HepG2 (cell line): Measurements from ENCODE around the gene ARPC3. TPM values are rescaled to one million over a fixed set of nuclear protein-coding genes. Genes with fewer than 3 reads are reported as not detected.

Source experiments
- CBX2 ChIP-seq, 2 experiments: fragments of 200-600 bp in 1 of 2; sonication (generic); formaldehyde crosslinking in 1 of 2; IDR thresholded peaks; 2 replicates each; pipeline versions ENCODE4 v1.7.0 to v1.8.1; 2018 to 2022; ENCODE audit warnings: low read depth in 2 of 2, low read length in 1 of 2, mild to moderate bottlenecking in 1 of 2, missing genetic modification reagents in 1 of 2
- FOXK2 ChIP-seq: fragments of 450-650 bp; IDR thresholded peaks from 2 replicates; pipeline ENCODE4 v1.6.1; 2016
- HNRNPK ChIP-seq: fragments of 200-400 bp; formaldehyde crosslinking; IDR thresholded peaks from 2 replicates; pipeline ENCODE4 v1.6.1; 2018; ENCODE audit warnings: low read length, low read depth, moderate library complexity, mild to moderate bottlenecking; ENCODE audit not compliant: poor library complexity, severe bottlenecking
- MAFK ChIP-seq, 2 experiments: IDR thresholded peaks in 1 of 2; conservative IDR thresholded peaks in 1 of 2; 2 replicates each; pipeline ENCODE4 v1.6.1; 2011; ENCODE audit warnings: improper control_type of control experiment in 2 of 2, low read length in 2 of 2
- NKX3-1 ChIP-seq: sonication (generic); formaldehyde crosslinking; IDR thresholded peaks from 2 replicates; pipeline ENCODE4 v1.5.0; 2020; ENCODE audit warnings: missing genetic modification reagents
- RNF219 ChIP-seq: sonication (generic); formaldehyde crosslinking; IDR thresholded peaks from 2 replicates; pipeline ENCODE4 v1.5.0; 2020; ENCODE audit warnings: mild to moderate bottlenecking, missing genetic modification reagents
- SMYD3 ChIP-seq: sonication (generic); formaldehyde crosslinking; IDR thresholded peaks from 2 replicates; pipeline ENCODE4 v1.8.1; 2023; ENCODE audit warnings: mild to moderate bottlenecking, missing genetic modification reagents
- STAT5B ChIP-seq: sonication (generic); formaldehyde crosslinking; IDR thresholded peaks from 2 replicates; pipeline ENCODE4 v1.4.0; 2020; ENCODE audit warnings: missing genetic modification reagents
- TEAD2 ChIP-seq: sonication (generic); formaldehyde crosslinking; IDR thresholded peaks from 2 replicates; pipeline ENCODE4 v1.9.0; 2021; ENCODE audit warnings: missing genetic modification reagents
- TEAD3 ChIP-seq: optimal IDR thresholded peaks from 2 replicates; pipeline ENCODE3; 2016; ENCODE audit warnings: borderline replicate concordance
- TFE3 ChIP-seq: IDR thresholded peaks from 2 replicates; pipeline ENCODE4 v1.6.1; 2016
- TP53 ChIP-seq: sonication (generic); formaldehyde crosslinking; conservative IDR thresholded peaks from 2 replicates; pipeline ENCODE4 v1.4.0; 2020; ENCODE audit warnings: missing genetic modification reagents
- ZBTB37 ChIP-seq: sonication (generic); formaldehyde crosslinking; IDR thresholded peaks from 2 replicates; pipeline ENCODE4 v1.4.0; 2020; ENCODE audit warnings: mild to moderate bottlenecking, missing genetic modification reagents
- ZBTB4 ChIP-seq: sonication (generic); formaldehyde crosslinking; IDR thresholded peaks from 2 replicates; pipeline ENCODE4 v1.4.0; 2020; ENCODE audit warnings: missing genetic modification reagents, mild to moderate bottlenecking, borderline replicate concordance
- ZNF337 ChIP-seq: sonication (generic); formaldehyde crosslinking; IDR thresholded peaks from 2 replicates; pipeline ENCODE4 v1.5.1; 2020; ENCODE audit warnings: missing genetic modification reagents, low read depth, mild to moderate bottlenecking, borderline replicate concordance
- ZNF343 ChIP-seq: sonication (generic); formaldehyde crosslinking; IDR thresholded peaks from 2 replicates; pipeline ENCODE4 v1.4.0; 2020; ENCODE audit warnings: mild to moderate bottlenecking, missing genetic modification reagents
- ZNF441 ChIP-seq: sonication (generic); formaldehyde crosslinking; IDR thresholded peaks from 2 replicates; pipeline ENCODE4 v1.7.0; 2021; ENCODE audit warnings: missing genetic modification reagents, borderline replicate concordance
- ZNF530 ChIP-seq: sonication (generic); formaldehyde crosslinking; IDR thresholded peaks from 2 replicates; pipeline ENCODE4 v1.5.0; 2020; ENCODE audit warnings: low read depth, mild to moderate bottlenecking, missing genetic modification reagents
- ZNF562 ChIP-seq: sonication (generic); formaldehyde crosslinking; IDR thresholded peaks from 2 replicates; pipeline ENCODE4 v1.8.0; 2022; ENCODE audit warnings: missing genetic modification reagents, borderline replicate concordance
- ZNF567 ChIP-seq: sonication (generic); formaldehyde crosslinking; IDR thresholded peaks from 2 replicates; pipeline ENCODE4 v1.8.1; 2023; ENCODE audit warnings: mild to moderate bottlenecking, missing genetic modification reagents, borderline replicate concordance
- ZNF777 ChIP-seq: sonication (generic); formaldehyde crosslinking; IDR thresholded peaks from 2 replicates; pipeline ENCODE4 v1.4.0; 2020; ENCODE audit warnings: missing genetic modification reagents
- polyA plus RNA-seq, 8 experiments: library from polyadenylated mRNA; depleted of rRNA in 3 of 8; stranded (reverse) in 7 of 8; unstranded in 1 of 8; fragments of >200 nt; fragmentation: Illumina TruSeq in 4 of 8; extraction: Trizol in 4 of 8; gene quantifications; 2 replicates each; pipeline versions ENCODE4 v1.2.1 to v1.2.3, GENCODE V29; 2011 to 2016; ENCODE audit warnings: low read depth in 4 of 8, missing spikeins in 1 of 8, mixed read lengths in 1 of 8; ENCODE audit not compliant: insufficient read depth in 1 of 8
- total RNA-seq, 5 experiments: library from RNA; depleted of rRNA; stranded (reverse); fragments of >200 nt; fragmentation: Illumina TruSeq; extraction: Trizol; gene quantifications; 2 replicates each; pipeline ENCODE4 v1.2.3, GENCODE V29; 2016; ENCODE audit warnings: low read depth in 1 of 5

Gene ARPC3
- total and polyA plus RNA-seq, 2 of the 13 experiments (the other 11 are each of a cell fraction or from before 2014, with no cell fraction given): 32.7 to 234 TPM

- TF ChIP-seq RNF219 (CRISPR knock-in tag) (0 out of 2 replicates have a peak, but pooled peaks have one; percentile 54), ZNF441 (CRISPR knock-in tag) (no peak), NKX3-1 (CRISPR knock-in tag) (no peak; the same call in 1 of the 2 replicates), ZNF530 (CRISPR knock-in tag) (no peak), ZNF337 (CRISPR knock-in tag) (no peak; the same call in 1 of the 2 replicates), TFE3 (CRISPR knock-in tag) (peak; percentile 55; the same call in 1 of the 2 replicates), HNRNPK (no peak), MAFK (conservative IDR thresholded peaks at IDR 0.05 in 1 of 2, IDR thresholded peaks at IDR 0.05 in 1 of 2; ENCODE audit: low read length in 2 of 2) (no peak), ZBTB37 (CRISPR knock-in tag) (no peak), STAT5B (CRISPR knock-in tag) (no peak; the same call in 1 of the 2 replicates), TEAD2 (CRISPR knock-in tag) (no peak), TP53 (no peak), SMYD3 (no peak), TEAD3 (CRISPR knock-in tag) (no peak), ZBTB4 (CRISPR knock-in tag) (no peak), ZNF567 (CRISPR knock-in tag) (no peak), ZNF777 (CRISPR knock-in tag) (no peak), ZNF343 (CRISPR knock-in tag) (peak; percentile 44; the same call in 1 of the 2 replicates), ZNF562 (CRISPR knock-in tag) (no peak), CBX2 (IDR thresholded peaks at IDR 0.05; ENCODE audit: low read depth, low read length) (no peak), CBX2 (CRISPR knock-in tag; IDR thresholded peaks at IDR 0.05; ENCODE audit: low read depth) (0 out of 2 replicates have a peak, but pooled peaks have one; percentile 32), FOXK2 (no peak)
These were observed 46.8 kb downstream of the ARPC3 start, which contains the start of gene ANAPC7 (continued) for GRCh38 chr12:110403146-110403975.
